Kidney glomerular epithelial cell (primary cell): ENCODE data around the gene OR4Q2.
"Not testable (repeated sequence)": the region's sequence is repeated elsewhere in the genome, so short reads cannot be mapped to it uniquely, and the experiment has no call there.

Source experiments
- DNase-seq: peaks from one replicate; lab custom pipeline; 2025; lab: John Stamatoyannopoulos, UW

The OR4Q2 gene

GRCh38 chr14:20001863-20002262 is at the start of gene OR4Q2:
Gene OR4Q2 (plus strand): TSS chr14:20002163.
- DNase-seq: no peak

- DNase-seq: not testable (repeated sequence)
Observed at GRCh38 chr14:19969735-19970134, 32.2 kb upstream of the OR4Q2 start.

DNA sequence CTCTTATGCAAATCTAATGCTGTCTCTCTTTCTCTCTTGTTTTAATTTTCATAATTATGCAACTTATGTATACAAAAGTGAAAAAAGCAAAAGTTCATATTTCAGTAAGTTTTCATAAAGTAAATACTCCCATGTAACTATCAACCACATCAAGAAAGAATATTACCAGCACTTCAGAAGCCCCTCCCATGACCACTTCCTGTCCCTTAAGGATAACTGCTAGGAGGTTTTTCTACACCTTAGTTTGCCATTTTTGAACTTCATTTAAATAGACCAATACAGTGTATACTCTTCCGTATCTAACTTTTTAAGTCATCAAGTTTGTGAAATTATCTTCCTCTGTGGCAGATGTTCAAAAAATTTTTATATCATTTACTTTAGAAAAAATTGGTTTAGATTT is 27.1 kb upstream of the OR4Q2 start:
- DNase-seq: no peak

- DNase-seq: no peak
Observed at GRCh38 chr14:19975291-19975690, 26.7 kb upstream of the OR4Q2 start, which contains the start of gene OR4K15. Gene OR4K15 (plus strand): TSS chr14:19975591. CDS start chr14:19975591, 0 bp downstream.

DNA sequence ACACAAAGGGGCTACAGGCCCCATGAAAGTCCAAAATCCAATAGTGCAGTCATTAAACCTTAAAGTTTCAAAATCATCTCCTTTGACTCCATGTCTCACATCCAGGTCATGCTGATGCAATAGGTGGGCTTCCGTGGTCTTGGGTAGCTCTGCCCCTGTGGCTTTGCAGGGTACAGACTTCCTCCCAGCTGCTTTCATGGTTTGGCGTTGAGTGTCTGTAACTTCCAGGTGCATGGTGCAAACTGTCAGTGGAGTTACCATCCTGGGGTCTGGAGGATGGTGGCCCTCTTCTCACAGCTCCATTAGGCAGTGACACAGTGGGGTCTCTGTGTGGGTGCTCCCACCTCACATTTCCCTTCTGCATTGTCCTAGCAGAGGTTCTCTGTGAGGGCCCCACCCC is 8.5 kb upstream of the OR4Q2 start:
- DNase-seq: no peak

DNA sequence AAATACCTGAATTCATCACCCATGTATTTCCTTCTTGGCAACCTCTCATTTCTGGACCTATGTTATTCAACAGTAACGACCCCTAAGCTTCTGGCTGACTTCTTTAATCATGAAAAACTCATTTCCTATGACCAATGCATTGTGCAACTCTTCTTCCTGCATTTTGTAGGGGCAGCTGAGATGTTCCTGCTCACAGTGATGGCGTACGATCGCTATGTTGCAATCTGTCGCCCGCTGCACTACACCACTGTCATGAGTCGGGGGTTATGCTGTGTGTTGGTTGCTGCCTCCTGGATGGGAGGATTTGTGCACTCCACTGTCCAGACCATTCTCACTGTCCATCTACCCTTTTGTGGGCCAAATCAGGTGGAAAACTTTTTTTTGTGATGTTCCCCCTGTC is 356 bp downstream of the OR4Q2 start:
- no peak for DNase-seq

DNA sequence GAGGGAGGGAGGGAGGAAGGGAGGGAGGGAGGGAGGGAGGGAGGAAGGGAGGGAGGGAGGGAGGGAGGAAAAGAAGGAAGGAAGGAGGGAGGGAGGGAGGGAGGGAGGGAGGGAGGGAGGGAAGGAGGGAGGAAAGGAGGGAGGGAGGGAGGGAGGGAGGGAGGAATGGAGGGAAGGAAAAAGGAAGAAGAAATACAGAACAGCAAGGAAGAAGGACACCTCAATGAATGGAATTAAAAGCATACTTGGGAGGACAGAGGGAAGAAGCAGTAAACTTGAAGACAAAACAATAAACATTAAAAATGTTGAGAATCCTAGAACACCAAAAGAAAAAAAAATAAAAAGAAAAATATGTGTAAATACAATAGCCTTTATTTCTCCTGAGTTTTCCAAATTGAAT is 6.2 kb downstream of the OR4Q2 start:
- no peak for DNase-seq

GRCh38 chr14:20019257-20019865 is 17.4 kb downstream of the OR4Q2 start, which contains the start of gene OR4K14:
Gene OR4K14 (minus strand): TSS chr14:20019307. CDS start chr14:20015193, 4,114 bp downstream.
- no peak for DNase-seq

DNA sequence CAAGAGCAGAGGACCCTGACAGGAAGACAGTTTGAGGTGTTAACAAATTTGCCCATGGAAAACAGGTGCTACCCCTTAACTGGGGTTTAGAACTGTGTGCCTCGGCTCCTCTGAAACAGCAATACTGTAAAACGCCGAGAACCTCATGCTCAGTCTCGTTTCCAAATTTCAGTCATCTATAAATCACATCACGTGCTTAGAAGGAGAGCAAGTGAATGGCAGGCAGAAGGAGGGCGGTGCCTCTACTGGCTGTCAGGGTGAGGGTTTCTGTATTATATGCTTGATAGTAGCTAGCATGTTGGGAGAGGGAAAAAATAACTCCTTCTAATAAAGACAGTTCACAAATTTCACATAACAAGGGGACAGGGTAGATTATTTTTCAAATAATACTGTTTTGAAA is 29.1 kb downstream of the OR4Q2 start:
- no peak for DNase-seq

DNA sequence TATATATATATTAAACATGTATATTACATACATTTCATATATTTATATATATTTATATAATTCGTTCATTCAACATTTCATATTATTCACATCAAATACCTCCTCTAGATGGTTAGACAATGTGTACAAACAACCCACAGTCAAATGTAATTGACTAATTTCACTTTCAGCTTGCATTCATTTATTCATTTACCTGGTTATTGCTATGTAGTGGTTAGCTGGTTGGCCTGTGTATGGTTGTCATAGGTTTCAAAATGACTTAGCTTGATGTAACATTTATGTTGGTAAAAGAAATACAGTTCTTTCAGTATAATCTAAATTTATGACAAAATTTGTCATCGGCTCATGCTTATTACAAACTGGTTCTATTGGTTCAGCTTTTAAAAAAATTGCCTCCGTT is 33.5 kb downstream of the OR4Q2 start:
- no peak for DNase-seq

DNA sequence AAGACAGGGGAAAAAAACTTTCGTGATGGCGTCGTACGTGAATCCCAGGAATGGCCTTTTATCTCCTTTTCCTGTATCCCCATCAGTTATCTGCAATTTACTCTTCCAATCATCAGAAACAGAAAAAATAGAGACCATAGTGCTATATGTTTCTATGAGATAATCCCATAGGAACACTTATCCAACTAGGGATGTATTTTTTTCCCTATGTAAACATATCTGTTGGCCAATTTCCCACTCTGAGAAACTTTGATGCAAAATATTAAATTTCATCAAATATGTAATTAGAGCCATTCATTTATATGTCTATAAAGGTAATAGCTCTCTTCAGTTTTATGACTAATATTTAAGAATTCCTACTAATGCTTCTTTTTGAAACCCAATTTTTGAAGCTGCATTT is 34.0 kb downstream of the OR4Q2 start, which contains the start of gene OR4K13:
OR4K13 (minus strand) TSS at position 101 of the 400 bp plus-strand sequence. CDS start 1,280 bp downstream, outside the sequence.
- no peak for DNase-seq

GRCh38 chr14:20044243-20044642 is 42.3 kb downstream of the OR4Q2 start:
- no peak for DNase-seq

GRCh38 chr14:20048202-20048601 is 46.2 kb downstream of the OR4Q2 start:
- no peak for DNase-seq
